Immature natural killer cell (primary cell): Measurements from ENCODE around the gene DOK5. TPM values are rescaled to one million over a fixed set of nuclear protein-coding genes. Genes with fewer than 3 reads are reported as not detected.

Experiments used
- DNase-seq, 3 donors: peaks; one replicate each; pipeline ENCODE4 v3.0.0; 2022; ENCODE audit warnings: mixed read lengths in 1 of 3
- H3K27ac Mint-ChIP-seq, 6 donors: one replicate each; pipeline ENCODE4 v1.8.0; 2020; ENCODE audit warnings: mixed read lengths in 6 of 6, mild to moderate bottlenecking in 5 of 6, inconsistent platforms in 4 of 6, moderate library complexity in 3 of 6
- H3K27me3 Mint-ChIP-seq, 3 donors: one replicate each; pipeline ENCODE4 v1.8.0; 2020 to 2021; ENCODE audit warnings: low read depth in 3 of 3, mild to moderate bottlenecking in 3 of 3, mixed read lengths in 3 of 3, moderate library complexity in 3 of 3, inconsistent platforms in 1 of 3
- H3K36me3 Mint-ChIP-seq, 3 donors: one replicate each; pipeline ENCODE4 v1.8.0; 2020; ENCODE audit warnings: mixed read lengths in 3 of 3, inconsistent platforms in 2 of 3, mild to moderate bottlenecking in 2 of 3
- H3K4me1 Mint-ChIP-seq, 2 donors: one replicate each; pipeline ENCODE4 v1.8.0; 2020; ENCODE audit warnings: inconsistent platforms in 2 of 2, mild to moderate bottlenecking in 2 of 2, mixed read lengths in 2 of 2, moderate library complexity in 1 of 2
- H3K4me3 Mint-ChIP-seq, 5 donors: one replicate each; pipeline ENCODE4 v1.8.0; 2020; ENCODE audit warnings: mild to moderate bottlenecking in 5 of 5, mixed read lengths in 5 of 5, inconsistent platforms in 3 of 5, moderate library complexity in 3 of 5
- H3K9me3 Mint-ChIP-seq, 6 donors: one replicate each; pipeline ENCODE4 v1.8.0; 2020; ENCODE audit warnings: mild to moderate bottlenecking in 6 of 6, mixed read lengths in 6 of 6, inconsistent platforms in 4 of 6, moderate library complexity in 3 of 6
- polyA plus RNA-seq, 3 donors: library from polyadenylated mRNA; unstranded; fragments of 300-500 nt; fragmentation: Illumina TruSeq; gene quantifications; one replicate each; pipeline ENCODE4 v1.2.3, GENCODE V29; 2021

DOK5 gene
- polyA plus RNA-seq, 3 donors from 2014 or later: not detected

DNA sequence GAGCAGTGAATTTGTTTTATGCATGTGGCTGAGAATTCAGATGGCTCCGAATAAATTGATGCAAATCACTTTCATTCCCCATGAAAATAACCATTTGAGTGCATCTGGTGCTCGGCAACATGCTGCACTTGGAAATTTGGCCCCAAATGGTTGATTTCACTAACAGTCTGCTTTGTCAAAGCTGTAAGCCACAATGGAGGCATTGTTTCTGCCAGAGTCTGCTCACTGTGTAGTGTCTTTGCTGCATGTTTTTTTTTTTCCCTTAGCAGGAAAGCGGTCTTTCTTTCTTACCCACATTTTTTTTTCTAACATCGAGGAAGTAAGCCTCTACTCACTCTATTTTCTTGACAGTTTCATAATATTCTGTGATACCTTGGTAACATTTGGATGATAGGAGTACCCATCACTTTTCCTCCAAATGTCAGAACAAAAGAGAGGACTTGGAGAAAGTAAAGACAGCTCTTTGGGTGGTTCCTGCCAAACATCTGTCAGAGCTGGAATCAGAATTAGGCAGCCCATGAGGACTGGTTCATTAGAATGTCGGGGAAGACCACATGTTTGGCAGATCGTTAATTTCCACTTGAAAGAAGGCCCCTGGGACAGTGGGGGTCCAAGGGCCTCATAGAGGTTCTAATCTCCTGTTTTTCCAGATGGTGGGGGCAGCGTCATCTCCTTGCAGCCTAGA lies 149.5 kb downstream of the DOK5 start:
- Mint-ChIP-seq H3K27me3 (peaks cover 0 to under 1% (median 0%) of the 10 kb centered on the region in 3 donors), H3K27ac (no peak overlapping the region), H3K4me3 (no peak overlapping the region), H3K4me1 (no peaks in the 10 kb centered on the region), H3K9me3 (peaks cover 0 to 1% (median 0%) of the 10 kb centered on the region in 6 donors), H3K36me3 (no peaks in the 10 kb centered on the region)
- DNase-seq: no peak

DNA sequence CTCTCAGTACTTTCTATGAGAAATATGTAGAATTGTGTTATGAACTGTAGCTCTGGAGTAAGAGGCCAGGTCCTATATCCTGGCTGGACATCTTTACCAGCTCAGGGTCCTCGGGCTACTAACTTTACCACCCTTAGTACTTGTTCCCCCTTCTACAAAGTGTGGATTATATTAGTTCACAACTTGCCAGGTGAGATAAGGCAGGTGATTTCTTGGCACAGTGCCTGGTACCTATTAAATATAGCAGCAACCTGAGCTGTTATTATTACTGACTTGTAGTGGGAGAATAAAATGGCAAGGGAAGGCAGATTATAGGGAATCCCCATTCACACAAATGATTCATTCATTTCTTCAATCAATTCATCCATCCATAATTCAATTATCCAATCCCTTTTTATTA lies 150.1 kb downstream of the DOK5 start:
- no peaks in the 10 kb centered on the region for H3K4me1 Mint-ChIP-seq
- DNase-seq: no peak
- no peak overlapping the region for H3K27ac Mint-ChIP-seq
- peaks cover 0 to 2% (median 0%) of the 10 kb centered on the region in 6 donors for H3K9me3 Mint-ChIP-seq
- no peaks in the 10 kb centered on the region for H3K36me3 Mint-ChIP-seq
- H3K4me3 Mint-ChIP-seq: no peak overlapping the region
- peaks cover 0 to 2% (median 0%) of the 10 kb centered on the region in 3 donors for H3K27me3 Mint-ChIP-seq

DNA sequence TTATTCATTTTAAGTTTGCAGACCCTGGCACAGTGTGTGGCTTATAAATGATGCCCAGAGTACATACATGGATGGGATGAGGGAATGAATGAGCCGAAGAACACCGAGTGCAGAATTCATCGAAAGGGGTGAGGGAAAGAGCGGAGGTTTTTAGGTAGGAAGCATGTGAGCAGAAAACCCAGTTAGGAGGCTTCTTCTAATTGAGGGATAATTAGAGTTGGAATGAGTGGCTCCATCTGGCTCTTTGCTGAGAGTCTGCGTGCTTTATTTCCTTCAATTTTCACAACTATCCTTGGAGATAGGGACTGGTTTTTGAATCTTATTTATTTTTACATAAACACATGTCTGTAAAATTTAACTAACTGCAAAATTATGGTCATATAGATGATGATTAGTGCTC lies 150.7 kb downstream of the DOK5 start:
- DNase-seq: no peak
- H3K4me3 Mint-ChIP-seq: no peak overlapping the region
- no peaks in the 10 kb centered on the region for H3K4me1 Mint-ChIP-seq
- H3K27ac Mint-ChIP-seq: no peak overlapping the region
- H3K36me3 Mint-ChIP-seq: no peaks in the 10 kb centered on the region
- peaks cover 0 to 2% (median 0%) of the 10 kb centered on the region in 3 donors for H3K27me3 Mint-ChIP-seq
- H3K9me3 Mint-ChIP-seq: peaks cover 0 to 2% (median 0%) of the 10 kb centered on the region in 6 donors

DNA sequence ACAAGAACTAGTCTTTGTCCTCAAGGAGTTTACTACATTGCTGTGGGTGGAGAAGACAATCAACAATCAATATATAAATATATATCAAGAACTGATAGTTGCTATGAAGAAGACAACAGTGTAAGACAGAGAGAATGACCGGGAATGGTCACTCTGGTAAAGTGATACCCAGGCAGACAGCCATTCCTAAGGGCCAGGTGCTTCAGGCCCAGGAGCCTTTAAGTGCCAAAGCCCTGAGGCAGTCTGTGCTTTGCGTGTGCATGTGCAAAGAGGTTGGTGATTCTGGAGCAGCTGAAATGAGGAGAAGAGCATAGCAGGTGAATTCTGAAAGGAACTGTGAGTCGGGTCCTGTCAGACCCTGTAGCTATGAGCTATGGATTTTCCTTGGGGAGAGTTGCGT lies 154.2 kb downstream of the DOK5 start:
- H3K4me3 Mint-ChIP-seq: no peak overlapping the region
- peak overlapping the region in 1 of 6 donors; percentile 3 for H3K27ac Mint-ChIP-seq
- no peaks in the 10 kb centered on the region for H3K36me3 Mint-ChIP-seq
- H3K27me3 Mint-ChIP-seq: peaks cover 0 to 3% (median 3%) of the 10 kb centered on the region in 3 donors
- peaks cover 0 to 2% (median 0%) of the 10 kb centered on the region in 6 donors for H3K9me3 Mint-ChIP-seq
- H3K4me1 Mint-ChIP-seq: no peaks in the 10 kb centered on the region
- no peak for DNase-seq

DNA sequence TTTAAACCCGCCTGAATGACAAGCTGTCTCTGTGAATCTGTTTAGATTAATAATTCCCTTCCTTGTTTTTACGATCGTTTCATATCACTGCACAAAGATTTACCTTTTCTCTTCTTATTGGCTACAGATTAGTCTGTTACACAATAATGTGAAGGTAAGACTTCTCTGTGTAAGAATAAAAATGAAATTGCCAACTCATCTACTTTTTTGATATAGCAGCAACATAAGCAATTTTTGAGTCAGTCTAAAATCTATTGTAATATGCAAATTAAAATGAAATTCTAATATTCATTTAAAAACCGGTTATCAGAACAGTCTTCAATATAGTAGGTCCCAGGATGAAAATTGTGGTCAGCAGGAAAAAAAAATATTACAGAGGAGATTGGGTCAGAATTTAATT lies 155.2 kb downstream of the DOK5 start:
- DNase-seq: no peak
- Mint-ChIP-seq H3K4me1 (no peaks in the 10 kb centered on the region), H3K27ac (no peak overlapping the region), H3K4me3 (no peak overlapping the region), H3K36me3 (no peaks in the 10 kb centered on the region), H3K9me3 (peaks cover 0 to 2% (median 0%) of the 10 kb centered on the region in 6 donors), H3K27me3 (peaks cover 0 to 7% (median 3%) of the 10 kb centered on the region in 3 donors)

DNA sequence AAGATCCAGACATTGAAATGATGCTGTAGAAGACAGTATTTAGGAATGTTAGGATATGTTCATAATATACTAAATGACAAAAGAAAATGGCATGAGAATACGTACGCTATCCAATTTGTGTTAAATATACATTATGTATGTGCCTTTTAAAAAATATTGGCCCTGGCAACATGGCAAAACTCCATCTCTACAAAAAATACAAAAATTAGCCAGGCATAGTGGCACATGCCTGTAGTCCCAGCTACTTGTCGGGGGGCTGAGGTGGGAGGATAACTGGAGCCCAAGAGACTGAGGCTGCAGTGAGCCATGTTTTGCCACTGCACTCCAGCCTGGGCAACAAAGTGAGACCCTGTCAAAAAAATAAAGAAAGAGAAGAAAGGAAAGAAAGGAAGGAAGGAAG lies 155.7 kb downstream of the DOK5 start:
- Mint-ChIP-seq H3K36me3 (no peaks in the 10 kb centered on the region), H3K27me3 (peaks cover 0 to 7% (median 3%) of the 10 kb centered on the region in 3 donors), H3K9me3 (peaks cover 0 to 2% (median 0%) of the 10 kb centered on the region in 6 donors), H3K27ac (no peak overlapping the region), H3K4me1 (no peaks in the 10 kb centered on the region), H3K4me3 (no peak overlapping the region)
- no peak for DNase-seq

DNA sequence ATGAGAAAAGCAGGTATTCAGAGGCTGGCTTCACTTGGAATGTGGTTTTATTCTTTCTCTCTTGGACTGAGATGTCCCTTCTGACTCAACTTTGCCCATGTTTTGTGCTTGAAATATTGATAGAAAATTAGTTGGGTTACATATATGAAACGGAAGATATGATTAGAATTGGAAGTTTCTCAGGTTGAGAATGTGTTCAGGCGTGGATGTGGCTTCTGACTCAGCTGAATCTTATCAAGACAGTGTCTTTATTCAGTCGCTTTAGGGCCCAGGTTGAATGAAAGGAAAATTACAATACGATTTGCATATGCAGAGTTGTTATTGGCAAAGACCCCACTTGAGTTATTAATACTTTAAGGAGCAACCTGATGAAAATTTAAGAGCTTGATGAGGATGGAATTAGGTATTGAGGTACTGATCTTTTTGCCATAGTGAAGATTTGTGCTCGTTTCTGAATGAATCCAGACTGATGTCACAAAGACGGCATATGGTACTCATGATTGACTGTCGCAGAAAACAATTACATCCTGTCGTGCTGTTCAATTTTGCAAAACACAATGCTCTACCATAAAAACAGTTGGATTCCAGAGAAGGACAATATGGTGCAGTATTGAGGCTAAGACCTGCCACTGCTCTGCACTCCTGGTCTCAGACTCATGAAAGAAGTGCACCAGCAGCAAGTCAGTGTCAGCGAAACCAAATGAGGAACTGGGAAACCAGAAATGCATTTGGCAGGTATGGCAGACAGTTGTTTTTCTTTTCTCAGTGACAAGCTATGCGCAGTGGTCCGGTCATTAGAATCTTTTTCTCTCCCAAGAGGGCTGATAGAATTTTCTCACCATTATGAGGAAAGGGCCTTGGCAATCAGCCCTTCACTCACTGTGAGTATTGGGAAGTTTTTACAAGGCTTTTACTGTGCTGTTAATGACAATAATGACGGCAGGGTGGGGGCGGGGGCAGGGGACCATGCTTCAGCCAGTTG lies 158.3 kb downstream of the DOK5 start:
- Mint-ChIP-seq H3K36me3 (no peaks in the 10 kb centered on the region), H3K27ac (no peak overlapping the region), H3K27me3 (peaks cover 0 to 7% (median 5%) of the 10 kb centered on the region in 3 donors), H3K4me1 (no peaks in the 10 kb centered on the region), H3K9me3 (peaks cover 0 to 2% (median 0%) of the 10 kb centered on the region in 6 donors), H3K4me3 (no peak overlapping the region)
- no peak for DNase-seq

DNA sequence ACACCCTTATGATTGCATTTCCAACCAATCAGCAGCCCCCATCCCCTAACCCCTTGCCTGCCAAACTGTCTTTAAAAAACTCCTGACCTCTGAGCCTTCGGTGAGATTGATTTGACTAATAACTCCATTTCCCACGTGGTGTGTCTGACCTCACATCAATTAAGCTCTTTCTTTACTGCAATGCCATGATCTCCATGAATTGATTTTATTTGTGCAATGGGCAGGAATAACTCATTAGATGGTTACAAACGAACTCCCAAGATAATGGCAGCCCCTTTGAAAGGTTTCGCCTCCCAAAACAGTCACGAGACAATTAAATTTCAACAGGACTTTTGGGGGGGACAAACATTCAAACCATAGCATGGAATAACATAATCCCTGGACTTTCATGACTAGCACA lies 161.2 kb downstream of the DOK5 start:
- peaks cover 3 to 9% (median 7%) of the 10 kb centered on the region in 3 donors for H3K27me3 Mint-ChIP-seq
- no peak overlapping the region for H3K27ac Mint-ChIP-seq
- DNase-seq: no peak
- no peak overlapping the region for H3K4me3 Mint-ChIP-seq
- H3K9me3 Mint-ChIP-seq: no peaks in the 10 kb centered on the region
- H3K36me3 Mint-ChIP-seq: no peaks in the 10 kb centered on the region
- no peaks in the 10 kb centered on the region for H3K4me1 Mint-ChIP-seq

DNA sequence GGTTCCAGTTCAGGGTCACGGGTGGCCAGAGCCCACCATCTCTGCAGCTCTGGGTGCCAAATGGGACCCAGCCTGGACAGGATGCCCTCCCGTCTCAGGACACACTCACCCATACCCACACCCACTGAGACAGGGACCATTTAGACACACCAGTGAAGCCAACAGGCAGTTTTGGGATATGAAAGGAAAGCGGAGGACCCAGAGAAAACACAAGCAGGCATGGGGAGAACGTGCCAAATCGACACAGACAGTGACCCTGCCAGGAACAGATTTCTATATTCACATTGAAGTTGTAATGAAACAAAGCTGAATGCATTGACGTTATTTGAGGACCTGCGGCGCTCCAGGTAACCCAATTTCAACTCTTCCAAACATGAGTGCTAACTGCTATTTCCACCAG lies 164.5 kb downstream of the DOK5 start:
- H3K4me3 Mint-ChIP-seq: no peak overlapping the region
- H3K27me3 Mint-ChIP-seq: peaks cover 3 to 9% (median 4%) of the 10 kb centered on the region in 3 donors
- no peak overlapping the region for H3K27ac Mint-ChIP-seq
- no peaks in the 10 kb centered on the region for H3K9me3 Mint-ChIP-seq
- no peak for DNase-seq
- H3K4me1 Mint-ChIP-seq: no peaks in the 10 kb centered on the region
- H3K36me3 Mint-ChIP-seq: no peaks in the 10 kb centered on the region

DNA sequence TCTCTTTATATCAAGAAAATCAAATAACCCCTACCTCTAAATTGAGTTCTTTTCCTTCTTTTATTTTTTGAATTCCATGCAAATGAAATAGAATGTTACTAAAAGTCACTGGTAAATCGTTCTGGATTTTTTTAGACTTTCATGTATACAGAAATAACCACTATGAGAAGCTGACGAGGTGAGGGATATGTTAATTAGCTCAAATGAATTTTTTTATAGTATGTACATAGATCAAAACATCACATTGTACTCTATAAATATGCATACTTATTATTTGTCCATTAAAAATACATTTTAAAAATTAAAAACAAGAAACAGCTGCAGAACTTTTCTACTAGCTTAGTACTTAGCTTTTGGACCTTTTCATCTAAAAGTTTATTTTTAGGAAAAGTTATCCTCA lies 165.4 kb downstream of the DOK5 start:
- no peak overlapping the region for H3K27ac Mint-ChIP-seq
- H3K27me3 Mint-ChIP-seq: peaks cover 3 to 9% (median 4%) of the 10 kb centered on the region in 3 donors
- H3K9me3 Mint-ChIP-seq: no peaks in the 10 kb centered on the region
- no peaks in the 10 kb centered on the region for H3K4me1 Mint-ChIP-seq
- no peaks in the 10 kb centered on the region for H3K36me3 Mint-ChIP-seq
- no peak for DNase-seq
- no peak overlapping the region for H3K4me3 Mint-ChIP-seq

DNA sequence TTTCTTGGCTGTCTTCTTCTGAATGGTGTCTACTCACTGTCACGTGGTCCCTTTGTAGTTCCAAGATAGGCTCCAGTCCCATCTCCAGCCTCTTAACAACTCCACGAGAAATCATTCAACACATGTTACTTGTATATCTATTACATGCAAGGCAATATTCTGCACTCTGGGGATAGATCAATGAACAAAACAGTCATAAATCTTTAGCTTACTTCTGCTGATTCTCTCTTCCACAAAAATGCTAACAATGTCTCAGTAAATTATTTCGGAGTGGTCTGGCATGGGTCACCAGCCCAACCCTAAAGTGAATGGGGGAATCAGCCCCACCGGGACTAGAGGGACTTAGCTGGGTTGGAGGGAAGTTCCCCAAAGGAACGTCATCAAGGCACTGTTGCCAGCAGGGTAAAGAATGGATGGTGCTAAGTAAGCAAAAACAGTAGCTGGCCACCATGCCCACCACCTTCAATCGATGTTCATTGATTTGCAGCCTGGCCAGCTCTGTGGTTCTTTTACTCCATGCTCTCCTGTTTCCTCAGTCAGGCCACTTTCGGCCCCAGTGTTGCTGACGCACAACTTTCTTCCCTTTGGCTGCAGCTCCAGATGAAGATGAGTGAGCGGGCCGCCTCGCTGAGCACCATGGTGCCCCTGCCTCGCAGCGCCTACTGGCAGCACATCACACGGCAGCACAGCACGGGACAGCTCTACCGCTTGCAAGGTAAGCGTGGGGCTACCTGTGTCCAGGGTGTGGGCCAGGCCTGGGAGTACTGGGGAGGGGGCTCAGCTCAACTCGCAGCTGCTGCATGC lies 167.7 kb downstream of the DOK5 start:
- no peaks in the 10 kb centered on the region for H3K4me1 Mint-ChIP-seq
- H3K27ac Mint-ChIP-seq: no peak overlapping the region
- DNase-seq: no peak
- H3K9me3 Mint-ChIP-seq: no peaks in the 10 kb centered on the region
- no peaks in the 10 kb centered on the region for H3K36me3 Mint-ChIP-seq
- H3K4me3 Mint-ChIP-seq: no peak overlapping the region
- peaks cover 4 to 11% (median 6%) of the 10 kb centered on the region in 3 donors for H3K27me3 Mint-ChIP-seq

DNA sequence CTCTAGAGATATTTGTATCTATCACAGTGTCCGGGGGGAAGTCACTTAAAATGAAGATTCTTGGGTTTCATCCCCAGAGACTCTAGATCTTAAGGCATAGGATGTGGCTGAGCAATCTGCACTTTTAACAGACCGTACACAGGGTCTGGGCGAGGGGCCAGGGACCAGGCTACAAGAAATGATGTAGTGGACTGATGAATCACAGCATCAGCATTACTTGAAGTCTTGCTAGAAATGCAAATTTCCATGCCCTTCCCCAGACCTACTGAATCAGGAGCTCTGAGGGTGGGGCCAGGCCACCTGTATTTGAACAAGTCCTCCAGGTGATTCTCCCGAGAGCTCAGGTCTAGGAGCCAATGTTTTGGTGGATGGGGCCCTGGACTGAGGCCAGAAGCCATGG lies 168.4 kb downstream of the DOK5 start:
- Mint-ChIP-seq H3K9me3 (no peaks in the 10 kb centered on the region), H3K27me3 (peaks cover 4 to 9% (median 6%) of the 10 kb centered on the region in 3 donors), H3K4me1 (no peaks in the 10 kb centered on the region), H3K27ac (no peak overlapping the region), H3K36me3 (no peaks in the 10 kb centered on the region), H3K4me3 (no peak overlapping the region)
- DNase-seq: no peak

DNA sequence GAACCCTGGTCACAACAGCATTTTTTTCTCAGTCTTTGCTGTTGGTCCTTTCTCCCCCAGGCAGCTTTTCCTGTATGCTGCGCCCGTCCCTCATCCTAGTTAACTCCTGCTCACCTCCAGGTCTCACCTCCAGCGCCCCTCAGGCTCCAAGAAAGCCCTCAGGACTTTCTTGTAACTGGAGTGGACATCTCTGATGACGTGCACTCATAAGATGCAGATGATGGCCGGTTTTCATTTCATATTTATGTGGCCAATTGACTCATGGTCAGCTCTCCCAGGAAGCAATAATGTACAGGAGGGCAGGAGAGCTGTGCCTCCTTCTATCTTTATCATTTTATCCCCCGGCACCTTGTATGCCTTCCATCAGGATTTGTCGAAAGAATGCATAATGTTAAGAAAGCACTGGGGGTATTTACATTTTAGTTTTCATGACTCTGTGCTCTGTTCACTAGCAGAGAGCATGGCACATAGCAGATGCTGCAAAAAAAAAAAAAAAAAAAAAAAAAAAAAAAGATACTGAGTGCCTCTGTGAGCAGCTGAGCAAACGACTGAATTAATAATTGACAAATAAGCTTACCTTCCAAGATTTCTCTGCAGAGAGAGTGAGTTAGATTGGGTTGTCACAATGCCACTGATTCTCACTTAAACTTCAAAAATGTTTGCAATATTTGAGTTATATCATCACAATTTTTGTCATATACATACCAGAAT lies 170.2 kb downstream of the DOK5 start:
- DNase-seq: no peak
- no peaks in the 10 kb centered on the region for H3K4me1 Mint-ChIP-seq
- no peaks in the 10 kb centered on the region for H3K9me3 Mint-ChIP-seq
- no peak overlapping the region for H3K4me3 Mint-ChIP-seq
- no peaks in the 10 kb centered on the region for H3K36me3 Mint-ChIP-seq
- H3K27me3 Mint-ChIP-seq: peaks cover 2 to 11% (median 3%) of the 10 kb centered on the region in 3 donors
- H3K27ac Mint-ChIP-seq: no peak overlapping the region
